RKO (cell line): ENCODE data around the gene DOCK9.

Source experiments
- DNase-seq: peaks from one replicate; pipeline ENCODE4 v3.0.0-alpha.2; 2016; ENCODE audit warnings: low spot score

The DOCK9 gene

DNA sequence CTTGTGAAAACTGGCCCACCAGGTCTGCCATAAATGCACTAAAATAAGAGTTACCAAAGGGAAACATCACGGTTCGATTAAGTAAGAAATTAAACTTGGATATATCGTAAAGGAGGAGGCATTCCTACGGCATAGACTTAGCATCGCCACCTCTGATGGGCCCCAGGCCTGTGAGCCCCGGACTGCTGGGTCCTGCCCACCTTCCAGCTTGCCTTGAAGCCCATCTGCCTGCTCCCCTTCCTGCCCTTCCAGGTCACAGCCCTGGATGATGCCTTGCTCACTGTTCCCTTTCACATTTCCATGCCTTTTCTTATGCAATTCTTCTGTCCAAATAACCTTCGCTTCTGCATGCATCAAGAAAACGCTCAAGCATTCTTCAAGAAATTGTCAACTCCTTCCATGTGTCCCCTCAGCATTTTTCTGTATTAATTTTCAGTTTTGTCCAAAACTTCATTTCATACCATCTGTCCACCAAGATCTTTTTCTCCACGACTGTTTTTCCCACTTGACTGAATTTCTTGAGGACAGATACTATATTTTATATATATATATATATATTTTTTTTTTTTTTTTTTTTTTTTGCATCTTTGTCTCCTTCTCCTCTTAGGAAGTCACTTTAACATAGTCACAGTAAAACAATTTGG is 91.2 kb downstream of the DOCK9 start:
- DNase-seq = no peak

DNA sequence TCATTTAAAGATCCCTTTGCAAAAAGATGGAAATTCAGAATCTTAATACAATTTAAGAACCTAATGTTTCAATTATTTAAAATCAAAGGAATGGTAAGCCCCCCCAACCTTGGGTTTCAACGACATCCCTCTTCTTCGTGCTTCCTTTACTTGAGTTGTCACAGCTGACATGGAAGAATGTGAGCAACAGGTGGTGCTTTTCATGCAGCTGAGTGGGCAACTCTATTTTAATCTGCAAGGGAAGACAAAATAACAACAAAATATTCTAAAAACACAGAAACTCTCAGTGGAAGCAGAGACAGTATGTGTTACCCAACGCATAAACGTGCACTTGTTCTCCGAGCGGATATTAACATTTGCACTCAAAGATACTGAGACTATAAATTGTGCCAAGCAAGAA is 92.3 kb downstream of the DOCK9 start:
- no peak for DNase-seq

DNA sequence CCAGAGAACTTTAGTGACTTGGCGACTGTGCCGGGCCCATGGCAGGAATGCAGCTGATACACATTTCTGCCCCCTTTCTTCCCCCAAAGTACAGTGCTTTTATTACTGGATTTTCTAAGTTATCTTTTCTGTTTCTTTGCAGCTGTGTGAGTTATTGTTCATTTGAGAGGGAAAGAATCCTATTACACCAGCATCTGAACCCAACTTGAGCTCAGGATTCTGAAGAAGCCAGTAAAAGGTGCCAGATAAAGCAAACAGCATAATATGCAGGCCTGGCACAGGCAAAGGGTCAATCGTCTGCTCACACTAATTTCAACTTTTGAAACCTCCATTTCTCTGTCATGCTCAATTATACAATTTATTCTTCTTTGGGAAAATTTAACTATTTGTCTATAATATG is 93.9 kb downstream of the DOCK9 start:
- no peak for DNase-seq

DNA sequence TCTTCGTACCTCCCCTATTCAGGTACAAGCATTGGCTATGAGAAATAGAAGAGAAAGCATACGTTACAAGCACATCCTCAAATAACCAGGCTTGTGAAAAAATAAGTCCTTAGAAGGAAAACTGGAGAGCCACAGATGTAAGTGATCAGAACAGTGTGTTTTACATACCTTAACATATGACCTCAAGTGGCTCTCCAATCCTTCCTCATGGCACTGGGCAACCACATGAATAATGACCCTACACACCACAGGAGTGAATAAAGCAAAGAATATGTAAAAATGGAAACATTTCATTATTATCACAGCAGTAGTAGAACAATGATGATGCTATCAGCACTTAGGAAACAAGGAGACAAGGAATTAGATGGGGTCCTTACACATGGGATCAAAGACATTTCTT is 96.5 kb downstream of the DOCK9 start:
- DNase-seq = no peak

GRCh38 chr13:98880677-98881076 is 97.2 kb downstream of the DOCK9 start:
- DNase-seq = no peak

- no peak for DNase-seq
These were observed 97.9 kb downstream of the DOCK9 start for GRCh38 chr13:98879957-98880356.

DNA sequence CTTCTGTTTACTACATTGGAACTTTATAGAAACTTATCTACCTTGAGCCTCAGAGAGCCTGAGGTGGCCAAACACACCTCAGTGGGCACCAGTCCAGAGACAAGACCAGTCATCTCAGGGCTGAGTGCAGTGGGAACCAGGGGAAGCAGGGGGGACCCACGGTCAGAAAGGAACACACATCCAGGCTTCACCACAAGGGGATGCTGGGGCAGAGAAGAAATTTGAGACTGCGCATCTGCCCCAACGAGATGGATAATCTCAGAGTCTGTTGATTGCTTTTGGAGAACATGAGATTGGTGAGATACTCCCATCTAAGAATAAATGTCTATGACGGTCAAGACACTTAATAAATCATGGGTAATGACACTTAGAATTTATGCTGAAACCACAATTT is 98.7 kb downstream of the DOCK9 start:
- no peak for DNase-seq

DNA sequence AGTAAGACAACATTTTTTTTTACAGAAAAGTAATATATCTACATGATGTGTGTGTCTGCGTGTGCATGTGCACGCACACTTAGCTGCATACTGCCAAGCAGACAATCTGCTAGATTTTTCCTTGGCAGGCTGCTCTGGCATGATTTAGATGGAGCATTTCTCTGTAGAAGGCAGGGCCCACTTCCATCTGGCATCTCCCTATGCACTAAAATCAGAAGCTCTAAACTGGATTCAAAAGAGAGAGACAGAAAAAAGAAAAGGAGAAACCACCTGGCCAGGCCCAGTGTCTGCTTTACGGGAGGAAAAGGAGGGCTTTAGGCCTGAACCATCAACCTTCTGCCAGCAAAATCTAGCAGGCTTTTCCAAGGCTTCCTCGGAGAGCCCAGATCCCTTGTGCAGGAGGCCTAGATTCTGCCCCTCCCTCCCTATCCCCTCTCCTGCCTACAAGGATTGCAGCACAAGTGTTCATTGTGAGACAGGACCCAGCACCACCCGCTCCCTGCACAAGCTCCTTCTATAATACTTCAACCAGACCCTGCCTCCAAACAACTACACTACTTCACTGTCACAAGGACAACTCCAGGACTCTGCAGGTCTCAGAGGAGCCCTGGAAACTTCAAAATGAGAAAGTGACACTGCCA is 99.3 kb downstream of the DOCK9 start:
- no peak for DNase-seq

DNA sequence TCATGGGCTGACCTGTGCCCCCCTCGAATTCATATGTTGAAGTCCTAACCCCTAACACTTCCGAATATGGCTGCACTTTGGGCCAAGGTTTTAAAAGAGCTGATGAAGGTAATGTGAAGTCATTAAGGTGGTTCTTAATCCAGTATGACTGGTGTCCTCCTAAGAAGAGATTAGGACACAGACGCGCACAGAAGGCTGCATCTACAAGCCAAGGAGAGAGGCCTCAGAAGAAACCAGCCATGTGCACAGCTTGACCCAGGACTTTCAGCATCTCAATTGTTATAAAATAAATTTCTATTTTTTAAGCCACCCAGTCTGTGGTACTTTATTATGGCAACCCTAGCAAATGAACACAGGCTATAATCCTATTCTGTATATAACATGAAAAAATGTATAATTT is 99.9 kb downstream of the DOCK9 start:
- DNase-seq = no peak

DNA sequence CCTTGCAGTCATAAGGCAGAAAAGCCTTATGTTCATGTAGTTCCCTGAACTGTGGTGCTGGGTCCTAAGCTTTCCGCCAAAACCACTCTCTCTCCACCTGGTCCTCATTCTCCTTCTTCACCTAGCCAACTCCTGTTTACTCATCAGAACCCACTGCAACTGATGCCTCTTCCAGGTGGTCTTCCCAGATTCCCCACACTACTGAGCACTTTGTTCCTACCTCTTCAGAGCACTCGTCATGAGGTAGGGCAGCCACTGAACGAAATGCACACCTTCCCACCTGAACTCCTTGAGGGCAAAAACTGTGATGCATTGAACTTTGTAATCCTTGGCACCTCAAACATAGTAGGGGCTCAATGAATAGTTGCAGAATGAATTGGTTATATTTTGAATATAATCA is 100.4 kb downstream of the DOCK9 start:
- no peak for DNase-seq

GRCh38 chr13:98875146-98875729 is 102.6 kb downstream of the DOCK9 start:
- no peak for DNase-seq

DNA sequence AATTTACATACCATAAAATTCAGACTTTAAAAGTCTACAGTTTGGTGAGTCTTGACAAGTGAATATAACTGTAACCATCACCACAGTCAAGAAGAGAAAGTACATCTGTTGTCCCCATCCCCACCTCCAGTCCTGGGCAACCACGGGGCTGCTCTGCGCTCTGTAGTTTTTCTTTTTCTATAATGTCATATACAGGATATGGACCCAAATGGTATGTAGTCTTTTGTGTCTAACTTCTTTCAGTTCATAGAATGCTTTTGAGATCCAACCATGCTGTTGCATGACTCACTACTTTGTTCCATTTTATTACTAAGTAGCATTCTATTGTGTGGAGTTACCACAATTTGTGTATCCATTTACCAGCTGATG is 103.9 kb downstream of the DOCK9 start:
- DNase-seq = no peak

DNA sequence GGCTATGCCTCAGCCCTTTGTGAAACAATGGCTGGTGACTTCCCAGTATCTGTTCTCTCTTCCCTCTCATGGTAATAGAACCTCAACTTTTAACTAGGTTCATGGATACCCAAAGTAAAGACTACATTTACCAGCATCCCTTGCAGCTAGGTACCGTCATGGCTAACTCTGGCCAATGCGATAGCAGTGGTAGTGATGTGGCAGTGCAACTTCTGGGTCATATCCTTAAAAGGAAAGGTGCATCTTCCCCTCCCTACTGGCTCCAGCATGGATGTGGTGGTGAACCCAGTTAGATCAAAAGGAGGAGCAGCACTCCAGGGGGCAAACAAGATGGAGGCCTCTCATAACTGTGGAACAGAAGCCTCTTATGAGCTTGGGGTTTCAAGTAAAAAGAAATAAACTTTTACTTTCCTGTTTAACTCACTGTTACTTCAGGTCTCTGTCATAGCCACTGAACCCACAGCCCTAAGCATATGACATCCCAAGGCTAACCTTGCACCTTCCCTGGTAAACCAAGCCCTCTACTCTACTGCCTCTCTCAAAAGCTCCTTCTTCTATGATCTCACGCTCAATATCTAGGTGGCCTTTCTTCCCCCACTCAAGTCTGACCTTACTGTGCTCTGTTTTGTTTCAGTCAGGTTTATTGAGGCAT is 104.4 kb downstream of the DOCK9 start:
- DNase-seq = no peak

DNA sequence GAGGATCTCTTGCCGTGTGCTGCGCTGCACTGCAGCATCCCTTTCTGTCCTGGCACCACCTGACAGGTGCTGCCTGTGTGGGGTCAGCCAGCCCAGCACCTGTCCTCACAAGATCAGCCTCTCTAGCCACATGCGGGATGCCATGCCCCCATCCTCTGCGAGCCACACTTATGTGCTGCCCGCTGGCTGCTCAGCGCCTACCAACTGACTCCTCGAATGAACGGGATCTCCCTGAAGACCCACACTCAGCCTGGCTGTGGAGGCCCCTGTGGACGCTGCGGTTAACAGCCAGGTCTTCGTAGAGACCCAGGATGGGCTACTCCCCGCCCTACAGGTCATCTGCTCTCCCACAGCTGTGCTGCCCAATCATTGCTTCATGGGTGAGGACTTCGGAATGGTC is 106.1 kb downstream of the DOCK9 start:
- DNase-seq = no peak

DNA sequence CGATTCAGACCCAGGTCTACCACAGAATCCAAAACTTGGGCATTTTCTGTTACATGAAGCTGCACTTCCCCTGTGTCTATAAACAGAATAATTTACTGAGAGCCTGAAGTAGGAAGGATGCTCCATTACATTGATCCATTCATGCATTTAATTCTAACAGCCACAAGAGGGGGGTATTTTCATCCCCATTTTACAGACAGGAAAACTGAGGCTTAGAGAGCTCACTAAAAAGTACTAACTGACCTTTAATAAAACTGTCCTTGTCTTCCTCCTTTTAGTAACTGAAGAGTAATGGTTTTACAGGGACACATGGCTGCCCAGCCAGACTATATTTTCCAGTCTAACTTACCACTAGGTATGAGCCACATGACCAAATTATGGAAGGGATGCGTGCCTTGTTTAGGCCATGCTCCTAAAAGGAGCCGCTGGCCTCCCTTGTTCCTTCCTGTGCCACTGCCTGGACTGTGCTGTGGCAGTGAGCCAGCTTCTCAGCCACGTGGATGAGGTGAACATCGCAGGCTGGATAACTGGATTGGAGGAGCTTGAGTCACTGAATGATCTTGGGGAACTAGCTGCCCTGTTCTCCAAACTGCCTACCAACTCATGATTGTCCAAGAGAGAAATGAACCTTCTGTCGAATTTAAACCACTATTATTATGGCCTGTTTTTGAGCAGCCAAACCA is 108.3 kb downstream of the DOCK9 start:
- peak; percentile 8 for DNase-seq

GRCh38 chr13:98868932-98869331 is 108.9 kb downstream of the DOCK9 start:
- no peak for DNase-seq

GRCh38 chr13:98866882-98867281 is 111.0 kb downstream of the DOCK9 start:
- DNase-seq = no peak

GRCh38 chr13:98860491-98860890 is 117.4 kb downstream of the DOCK9 start:
- DNase-seq = no peak

DNA sequence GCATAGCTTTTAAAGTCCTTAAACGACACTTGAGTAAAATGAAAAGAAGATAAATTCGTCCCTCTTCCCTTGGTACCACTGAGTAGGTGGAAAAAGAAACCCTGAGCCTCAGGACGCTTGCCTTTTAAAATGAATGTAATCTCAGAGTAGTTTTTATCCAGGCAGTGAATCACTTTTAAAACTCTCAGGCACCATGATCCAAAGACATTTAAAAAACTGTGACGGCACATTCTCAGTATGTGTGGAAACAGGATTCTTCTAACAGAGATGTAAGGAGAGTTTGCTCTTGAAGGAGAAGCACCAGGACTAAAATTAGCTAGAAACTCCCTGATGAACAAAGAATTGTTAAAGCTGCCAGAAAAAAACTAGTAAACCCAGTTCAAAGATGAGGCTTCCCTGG is 119.7 kb downstream of the DOCK9 start:
- DNase-seq = no peak

DNA sequence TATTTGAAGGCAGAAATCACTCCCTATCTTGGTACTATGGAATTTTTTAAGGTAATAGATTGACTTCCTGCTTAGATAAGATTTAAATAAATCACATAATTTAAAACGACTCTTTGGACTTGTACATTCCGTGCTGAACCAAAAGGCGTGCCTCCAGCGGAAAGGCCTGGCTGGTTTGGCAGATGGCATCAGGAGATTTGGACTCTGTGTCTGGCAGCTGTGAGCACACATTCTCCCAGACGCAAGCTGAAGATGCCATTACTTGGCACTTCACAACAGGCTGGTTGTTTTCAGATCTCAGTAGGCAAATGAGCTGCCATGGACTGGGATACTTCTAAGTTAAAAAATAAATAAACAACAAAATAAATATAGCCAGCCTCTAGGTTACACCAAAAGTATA is 120.9 kb downstream of the DOCK9 start:
- no peak for DNase-seq

- DNase-seq = no peak
These were observed 123.4 kb downstream of the DOCK9 start for GRCh38 chr13:98854448-98854847.

DNA sequence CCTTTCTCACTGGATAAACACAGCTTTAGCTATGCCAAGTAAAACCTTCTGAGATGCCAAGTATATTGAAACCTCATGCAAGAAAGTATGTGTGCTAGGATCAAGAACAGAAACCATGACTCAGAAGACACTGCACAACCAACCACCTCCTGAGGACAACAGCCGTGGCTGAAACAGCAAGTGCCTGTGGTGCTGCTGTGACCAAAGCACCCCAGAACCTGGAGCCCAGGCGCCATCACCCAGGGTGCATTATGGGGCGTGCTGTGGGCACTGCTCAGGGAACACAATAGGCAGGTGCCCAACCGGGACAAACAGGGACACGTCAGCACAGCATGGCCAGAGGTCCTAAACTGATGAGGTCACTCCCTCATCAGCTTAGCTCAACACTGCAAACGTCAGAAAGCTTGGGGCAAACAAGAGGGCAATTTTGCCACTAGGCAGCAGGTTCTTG is 124.1 kb downstream of the DOCK9 start:
- no peak for DNase-seq

- no peak for DNase-seq
These were observed 126.6 kb downstream of the DOCK9 start for GRCh38 chr13:98851276-98851675.
